ENCODE results near the gene TMX4. TPM values are rescaled to one million over a fixed set of nuclear protein-coding genes. Genes with fewer than 3 reads are reported as not detected.

Gene TMX4
- total and polyA plus RNA-seq, 2 of the 8 experiments (the other 6 are each of a cell fraction or from before 2014, with no cell fraction given), result 2.1 to 7.8 TPM

- TF ChIP-seq TBP (IDR thresholded peaks at IDR 0.05; ENCODE audit: low read depth, low read length) (no peak), CTCF (IDR thresholded peaks at IDR 0.05; ENCODE audit: control extremely low read depth in 1 of 3, insufficient read depth in 1 of 3, low read depth in 1 of 3, low read length in 3 of 3) (no peak), E2F6 (IDR thresholded peaks at IDR 0.05) (no peak)
Observed at GRCh38 chr20:7977709-7978108, 41.9 kb downstream of the TMX4 start.

More at GRCh38 chr20:7977709-7978108, 41.9 kb downstream of the TMX4 start:
- 85% methylated on average over 5 of the region's 5 CpGs; no CpG with 5 or more reads in 1 of the 2 experiments for WGBS, 2 experiments (ENCODE audit: extremely low coverage in 1 of 2, insufficient coverage in 1 of 2, insufficient read length in 1 of 2, insufficient replicate concordance in 2 of 2, low coverage in 1 of 2, low lambda C conversion rate in 2 of 2, missing lambda C conversion rate in 1 of 2)
- FAIRE-seq (peak; percentile 36), DNase-seq (ENCODE audit: low read depth in 1 of 2, low spot score in 2 of 2) (no peak)
- Histone ChIP-seq H2BK12ac (ENCODE audit: low read depth, low read length) (no peak overlapping the region), H3K9ac (replicated peaks in 1 of 4; ENCODE audit: extremely low read depth in 1 of 4, low read depth in 3 of 4, low read length in 3 of 4) (no peak overlapping the region), H2BK15ac (ENCODE audit: low read length) (no peak overlapping the region), H3K14ac (ENCODE audit: insufficient read length) (no peak overlapping the region), H4K8ac (ENCODE audit: extremely low read depth, insufficient read depth, low read length) (no peak overlapping the region), H3K23me2 (ENCODE audit: low read depth, low read length) (no peaks in the 10 kb centered on the region), H4K20me1 (replicated peaks in 1 of 2; ENCODE audit: control insufficient read depth in 1 of 2, insufficient read depth in 2 of 2, low read length in 2 of 2) (no peaks in the 10 kb centered on the region), H2AFZ (ENCODE audit: low read length) (no peak overlapping the region), H3K9me3 (ENCODE audit: insufficient read depth in 2 of 2, low read depth in 1 of 2, low read length in 1 of 2) (no peaks in the 10 kb centered on the region), H2BK5ac (ENCODE audit: low read depth, low read length) (no peak overlapping the region), H3K4me1 (replicated peaks in 1 of 4; ENCODE audit: control insufficient read depth in 3 of 4, insufficient read depth in 4 of 4, low read length in 3 of 4) (0 out of 7 replicates have a peak, but pooled peaks cover 0 to 3% (median 0%) of the 10 kb centered on the region in 4 experiments), H2BK120ac (replicated peaks; ENCODE audit: low read depth, low read length) (no peak overlapping the region), H3K79me1 (ENCODE audit: low read depth, low read length) (no peaks in the 10 kb centered on the region), H3K36me3 (ENCODE audit: control insufficient read depth in 2 of 4, insufficient read depth in 4 of 4, low read length in 3 of 4) (no peaks in the 10 kb centered on the region), H3K56ac (replicated peaks; ENCODE audit: insufficient read length, low read depth, low read length) (no peak overlapping the region), H3K27ac (ENCODE audit: low read depth, low read length) (no peak overlapping the region), H3K4me3 (ENCODE audit: extremely low read depth in 1 of 4, insufficient read depth in 2 of 4, low read depth in 3 of 4, low read length in 4 of 4) (no peak overlapping the region), H4K91ac (replicated peaks; ENCODE audit: insufficient read length, low read length) (no peak overlapping the region), H4K5ac (ENCODE audit: insufficient read length, low read depth, low read length) (no peak overlapping the region), H2AK5ac (ENCODE audit: low read depth, low read length) (no peak overlapping the region), H3K23ac (ENCODE audit: insufficient read length) (no peak overlapping the region), H3K4ac (replicated peaks; ENCODE audit: insufficient read length, low read depth, low read length) (no peak overlapping the region), H3K18ac (ENCODE audit: extremely low read depth, low read length) (no peak overlapping the region), H3K4me2 (ENCODE audit: insufficient read depth in 1 of 2, low read depth in 2 of 2, low read length in 2 of 2) (no peak overlapping the region), H3K79me2 (ENCODE audit: control insufficient read depth in 1 of 2, insufficient read depth in 2 of 2, low read length in 2 of 2) (no peaks in the 10 kb centered on the region), H2BK20ac (ENCODE audit: low read length) (no peak overlapping the region), H3K27me3 (replicated peaks in 1 of 4; ENCODE audit: control insufficient read depth in 3 of 4, extremely low read depth in 1 of 4, insufficient read depth in 3 of 4, low read length in 3 of 4) (peaks cover 0 to 1% (median 0%) of the 10 kb centered on the region in 4 experiments; a peak in 1 of 7 replicates)
- ChIA-PET POLR2A (ENCODE audit: partially characterized antibody) (no interaction called here), CTCF (ENCODE audit: partially characterized antibody) (interaction anchor here (0.8 to 1.1 kb wide), 4 partner anchors 12 to 865 kb away, joined by 3 to 5 read pairs (median 3); no protein-coding TSS in a partner anchor)

Measured in H1 (cell line).